AG08395 (cell line): ENCODE data around the gene CORIN.
A peak's percentile ranks its signal among the peaks of the same experiment; 100 is the strongest.

Experiments
- DNase-seq: peaks from one replicate; pipeline ENCODE4 v3.0.0; 2012; ENCODE audit warnings: mixed read lengths, low spot score

Gene CORIN

GRCh38 chr4:47686294-47686872, 151.5 kb downstream of the CORIN start:
- DNase-seq = peak; percentile 40

DNA sequence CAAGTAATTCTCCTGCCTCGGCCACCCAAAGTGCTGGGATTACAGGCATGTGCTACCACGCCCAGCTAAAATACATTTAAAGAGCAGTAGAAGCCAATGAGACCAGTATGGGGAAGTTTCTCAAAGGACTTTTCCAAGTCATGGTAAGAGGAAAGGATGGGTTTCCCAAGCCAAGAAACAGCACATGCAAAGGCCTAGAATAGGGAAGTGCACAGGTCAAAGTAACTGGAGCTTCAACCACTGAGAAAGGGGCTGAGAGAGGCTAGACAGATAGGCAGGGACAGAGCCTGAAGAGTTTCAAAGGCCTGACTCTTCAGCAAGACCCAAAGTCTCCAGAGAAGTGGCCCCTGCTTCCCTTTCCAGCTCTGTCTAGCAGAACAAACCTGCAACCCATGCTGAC, 162.1 kb downstream of the CORIN start:
- no peak for DNase-seq

- no peak for DNase-seq
Measured at GRCh38 chr4:47674144-47674543, 163.7 kb downstream of the CORIN start.

DNA sequence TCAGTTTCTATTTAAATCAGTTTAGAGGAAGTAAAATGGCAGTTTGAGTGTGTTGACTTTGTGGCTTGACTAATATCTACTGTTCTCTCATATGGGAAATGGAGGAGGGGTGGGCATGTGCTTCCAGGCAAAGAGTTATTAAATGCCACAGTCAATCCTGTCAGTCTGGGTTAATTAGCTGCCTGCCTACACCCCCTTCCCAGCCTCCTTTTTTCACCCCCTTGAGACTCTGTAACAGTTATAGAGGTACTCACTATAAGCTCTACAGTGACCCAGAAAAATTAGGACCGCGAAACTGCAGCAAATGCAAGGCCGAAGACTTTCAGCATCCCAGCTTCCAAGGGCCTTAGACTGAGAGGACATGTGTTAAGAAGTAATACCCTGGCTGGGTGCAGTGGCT, 165.2 kb downstream of the CORIN start:
- DNase-seq = no peak

- DNase-seq = no peak
Measured at GRCh38 chr4:47669946-47670345, 167.9 kb downstream of the CORIN start.

DNA sequence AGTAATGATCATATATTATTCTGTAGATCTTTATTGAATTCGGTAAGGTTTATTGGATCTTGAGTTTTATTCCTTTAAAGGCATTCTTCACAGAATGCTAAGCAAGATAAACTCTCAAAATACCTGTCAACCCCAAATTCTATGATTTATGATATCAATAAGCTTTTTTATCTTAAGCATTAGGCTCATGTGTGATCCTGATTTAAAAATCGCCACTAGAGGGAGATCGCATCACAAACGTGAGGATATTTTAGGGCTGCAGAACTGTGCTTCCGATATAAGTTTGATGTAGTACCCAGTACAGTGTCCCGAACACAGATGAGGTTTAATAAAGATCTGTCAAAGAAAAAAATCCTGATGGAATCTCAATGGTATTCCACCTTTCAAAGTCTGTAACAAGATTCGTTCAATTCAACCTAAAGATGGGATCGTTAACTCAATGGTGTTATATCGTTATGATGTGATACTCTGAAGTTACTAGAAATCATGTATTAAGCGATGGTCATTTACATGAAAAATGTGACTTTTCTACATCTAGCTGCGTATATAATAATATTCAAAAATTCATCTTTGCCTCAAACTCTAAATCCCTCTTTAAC, 169.0 kb downstream of the CORIN start:
- DNase-seq = peak; percentile 57

DNA sequence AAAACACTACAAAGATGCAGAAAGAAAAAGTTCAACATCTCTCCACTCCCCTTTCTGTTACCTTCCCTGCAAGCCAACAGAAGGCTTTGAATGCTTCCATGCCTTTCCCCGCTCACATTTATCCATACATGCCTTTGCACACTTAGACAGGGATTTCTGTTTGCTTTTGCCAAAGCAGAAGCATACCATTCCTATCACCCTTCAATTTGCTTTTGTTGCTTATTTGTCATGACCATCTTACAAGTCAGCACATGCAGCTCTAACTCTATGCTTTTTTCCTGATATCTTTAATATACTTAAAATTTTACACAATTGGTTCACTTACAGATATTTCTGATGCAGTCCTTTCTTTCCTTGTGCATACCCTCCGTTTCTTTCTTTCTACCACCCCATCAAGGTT, 169.6 kb downstream of the CORIN start:
- no peak for DNase-seq

GRCh38 chr4:47667552-47667951, 170.3 kb downstream of the CORIN start:
- DNase-seq = no peak

DNA sequence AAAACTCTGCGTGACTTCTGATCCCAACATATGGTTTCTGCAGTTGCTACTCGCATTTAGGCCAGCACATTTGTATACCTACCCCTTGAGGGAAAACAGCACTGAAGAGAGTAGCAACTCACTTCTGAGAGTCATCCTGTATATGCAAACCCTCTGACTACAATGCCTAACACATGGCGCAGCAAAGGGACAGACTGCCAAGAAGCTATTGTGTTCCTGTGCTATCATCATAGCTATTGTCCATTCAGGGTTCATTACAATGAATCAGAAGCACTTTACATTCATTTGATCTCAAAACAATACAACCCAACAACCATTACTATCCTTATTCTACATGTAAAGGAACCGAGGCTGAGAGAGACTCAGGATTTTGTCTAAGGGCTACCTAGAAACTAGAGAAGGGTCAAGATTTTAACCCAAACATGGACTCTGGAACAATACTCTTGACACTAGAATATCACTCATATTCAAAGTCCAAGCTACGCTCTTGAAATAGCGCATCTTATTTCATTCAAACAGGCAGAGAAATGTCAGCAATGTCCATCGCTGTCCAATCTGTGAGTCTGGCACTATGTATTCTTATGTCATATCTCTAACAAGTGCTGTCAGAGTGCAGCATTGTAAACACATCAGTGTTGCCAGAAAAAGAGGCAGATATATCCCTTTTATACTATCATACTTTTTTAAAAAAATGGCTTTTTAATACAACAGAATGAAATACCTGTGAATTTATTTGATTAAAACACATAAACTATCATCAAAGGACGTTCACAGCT, 173.6 kb downstream of the CORIN start:
- DNase-seq = no peak

- no peak for DNase-seq
Measured at GRCh38 chr4:47662975-47663374, 174.9 kb downstream of the CORIN start.

DNA sequence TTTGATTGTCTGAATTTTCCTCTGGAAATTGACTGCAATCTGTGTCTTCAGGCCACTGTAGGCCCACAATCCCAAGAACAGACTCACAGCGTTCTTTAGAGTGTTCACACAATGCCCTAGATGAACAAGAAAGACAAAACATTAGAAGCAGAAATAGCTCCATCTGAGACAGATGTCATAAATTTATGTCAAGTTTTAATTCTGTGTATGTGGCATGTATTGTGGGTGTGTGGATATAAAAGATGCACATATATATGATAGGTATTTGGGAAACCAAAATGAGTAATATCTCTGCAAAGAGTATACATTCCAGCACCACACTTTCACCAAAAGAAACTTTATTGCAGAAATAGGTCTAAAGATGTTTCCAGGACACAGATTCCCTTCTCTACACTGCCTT, 176.1 kb downstream of the CORIN start:
- DNase-seq = no peak

- DNase-seq = no peak
Measured at GRCh38 chr4:47659342-47659741, 178.5 kb downstream of the CORIN start.

DNA sequence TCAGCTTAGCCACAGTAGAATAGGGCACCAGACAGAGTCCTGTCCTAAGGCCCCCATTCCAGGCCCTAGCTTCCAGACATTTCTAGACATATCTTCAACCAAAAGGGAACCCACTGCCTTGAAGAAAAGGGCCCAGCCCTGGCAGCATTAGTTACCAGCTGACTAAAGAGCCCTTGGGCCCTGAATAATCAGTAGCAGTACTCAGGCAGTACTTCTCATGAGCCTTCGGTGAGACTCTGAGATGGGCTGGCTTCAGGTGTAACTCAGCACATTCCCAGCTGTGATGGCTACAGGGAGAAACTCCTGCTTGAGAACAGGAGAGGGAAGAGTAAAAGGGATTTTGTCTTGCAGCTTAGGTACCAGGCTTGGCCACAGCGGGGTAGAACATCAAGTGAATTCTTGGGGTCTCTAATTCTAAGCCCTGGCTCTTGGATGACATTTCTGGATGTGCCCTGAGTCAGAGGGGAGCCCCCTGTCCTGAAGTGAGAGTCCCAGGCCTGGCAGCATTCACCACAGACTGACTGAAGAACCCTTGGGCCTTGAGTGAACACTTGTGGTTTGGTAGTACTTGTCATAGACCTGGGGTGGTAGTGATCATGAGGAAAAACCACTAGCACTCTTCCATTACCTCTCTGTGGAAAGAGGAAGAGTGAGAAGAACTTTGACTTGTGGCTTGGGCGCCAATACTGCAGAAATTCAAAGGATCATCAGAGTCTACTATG, 182.7 kb downstream of the CORIN start:
- no peak for DNase-seq

- DNase-seq = no peak
Measured at GRCh38 chr4:47652092-47652491, 185.8 kb downstream of the CORIN start.

GRCh38 chr4:47651231-47651630, 186.6 kb downstream of the CORIN start:
- no peak for DNase-seq

GRCh38 chr4:47650584-47651130, 187.2 kb downstream of the CORIN start:
- no peak for DNase-seq

DNA sequence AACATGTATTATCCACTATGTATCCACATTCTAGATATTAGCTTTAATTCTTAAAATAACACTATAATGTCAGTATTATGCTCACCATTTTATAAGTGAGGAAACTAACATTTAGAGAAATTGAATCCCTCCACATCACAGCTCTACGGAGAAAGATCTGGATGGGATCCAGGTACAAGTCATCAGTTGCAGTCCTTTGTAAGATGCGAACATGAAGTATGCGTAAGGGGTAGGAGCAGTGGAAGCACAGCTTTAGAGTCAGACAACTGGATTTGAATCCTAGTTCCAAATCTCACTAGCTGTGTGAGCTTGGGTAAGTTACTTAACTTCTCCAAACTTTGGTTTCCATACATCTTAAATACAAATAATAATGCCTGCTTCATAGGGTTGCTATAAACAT, 190.3 kb downstream of the CORIN start:
- no peak for DNase-seq

GRCh38 chr4:47647029-47647428, 190.8 kb downstream of the CORIN start:
- no peak for DNase-seq

DNA sequence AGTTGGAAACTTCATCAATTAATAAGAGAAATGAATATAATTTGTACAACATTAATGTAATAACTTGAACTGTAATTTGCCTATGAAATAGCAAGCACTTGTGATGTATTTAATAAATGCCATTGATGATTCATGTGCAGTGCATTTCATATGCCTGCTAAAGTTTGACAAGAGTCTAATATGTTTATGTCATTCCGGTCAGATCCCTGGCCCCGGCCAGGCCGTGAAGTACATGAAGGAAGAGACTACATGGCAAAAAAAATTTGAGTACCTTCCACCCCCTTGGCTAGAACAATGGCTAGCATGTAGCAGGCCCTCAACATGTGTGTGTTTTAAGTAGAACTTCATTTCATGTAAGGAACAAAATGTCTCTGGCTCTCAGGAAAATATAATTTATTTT, 191.5 kb downstream of the CORIN start:
- DNase-seq = no peak

DNA sequence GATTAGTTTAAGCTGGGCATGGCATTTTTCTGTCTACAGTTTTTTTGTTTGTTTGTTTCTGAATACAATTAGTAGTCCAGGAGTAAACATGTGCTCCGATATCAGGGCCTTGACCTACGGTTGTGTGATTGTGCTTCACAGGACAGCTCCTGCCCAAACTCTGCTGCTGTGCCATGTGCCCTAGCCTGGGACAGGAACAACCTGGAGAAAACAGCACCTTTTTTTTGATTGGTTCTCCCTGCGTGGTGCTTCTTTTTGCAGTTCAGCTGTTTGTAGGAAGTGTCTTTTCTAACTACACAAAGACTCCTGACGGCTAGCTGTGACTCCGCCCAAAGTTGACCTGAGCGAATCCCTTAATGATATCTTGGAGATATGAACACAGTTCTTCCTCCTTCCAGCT, 194.0 kb downstream of the CORIN start:
- no peak for DNase-seq

DNA sequence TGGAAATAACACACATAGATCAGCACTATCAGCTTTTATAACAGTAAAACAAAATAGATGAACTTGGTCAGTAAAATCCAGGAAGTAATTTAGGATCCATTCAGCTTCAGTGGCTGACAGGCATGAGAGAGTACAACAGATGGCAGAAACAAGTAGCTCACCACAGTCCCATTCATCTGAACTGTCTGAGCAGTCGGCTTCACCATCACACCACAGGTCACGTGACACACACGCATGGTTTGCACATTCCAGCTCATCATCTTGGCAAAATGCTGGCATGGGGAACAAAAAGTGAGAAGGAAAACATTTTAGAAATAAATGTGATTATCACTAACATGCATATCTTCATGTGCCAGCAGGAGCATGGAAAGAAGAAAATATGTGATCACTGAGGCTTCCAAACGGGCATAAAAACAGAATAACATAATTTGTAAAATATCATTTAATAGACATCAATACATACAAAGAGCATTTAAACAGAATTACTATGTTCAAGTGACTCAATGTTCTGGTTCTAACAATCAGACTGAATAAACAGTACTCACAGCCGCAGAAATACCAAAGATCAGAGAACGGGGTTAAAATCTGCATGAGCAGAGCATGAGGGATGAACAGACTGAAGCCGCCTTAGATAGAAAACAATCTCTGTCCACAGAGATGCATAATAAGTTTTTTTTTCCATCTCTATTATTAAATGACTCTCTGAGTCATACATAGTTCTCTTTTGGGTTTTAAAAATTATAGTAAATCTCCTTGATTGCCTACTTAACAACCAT, 194.7 kb downstream of the CORIN start:
- peak; percentile 54 for DNase-seq
